Bronchial epithelial cell (primary cell): ENCODE results near the gene KPTN. TPM values are rescaled to one million over a fixed set of nuclear protein-coding genes. Genes with fewer than 3 reads are reported as not detected.

Experiments used
- DNase-seq: peaks from one replicate; pipeline ENCODE4 v3.0.0-alpha.2; 2010; ENCODE audit warnings: low read depth
- FAIRE-seq: peaks from 2 replicates; lab custom pipeline; 2011; peaks lifted over from hg19 to GRCh38; lab: Jason Lieb, UNC
- H3K27me3 ChIP-seq: 2 replicates; pipeline ENCODE4 v1.5.1; 2011; ENCODE audit warnings: low read length; ENCODE audit not compliant: control insufficient read depth, insufficient read depth
- H3K36me3 ChIP-seq: 2 replicates; pipeline ENCODE4 v1.5.1; 2011; ENCODE audit warnings: low read length; ENCODE audit not compliant: control insufficient read depth, insufficient read depth
- H3K4me3 ChIP-seq: 2 replicates; pipeline ENCODE4 v1.5.1; 2011; ENCODE audit warnings: mild to moderate bottlenecking, low read depth, low read length, control low read depth
- total RNA-seq: library from RNA; depleted of rRNA; stranded (reverse); fragments of >200 nt; gene quantifications from 2 replicates; pipeline ENCODE4 v1.2.1, GENCODE V29; 2014
- TF ChIP-seq, protein P1 (sequence below): IDR thresholded peaks from 2 replicates; pipeline ENCODE4 v1.5.1; 2011; ENCODE audit warnings: mild to moderate bottlenecking, moderate library complexity, low read length, control low read depth, inconsistent platforms; ENCODE audit not compliant: insufficient read depth, severe bottlenecking

KPTN gene
- total RNA-seq, 1 donor from 2014 or later: 2.1 TPM

DNA sequence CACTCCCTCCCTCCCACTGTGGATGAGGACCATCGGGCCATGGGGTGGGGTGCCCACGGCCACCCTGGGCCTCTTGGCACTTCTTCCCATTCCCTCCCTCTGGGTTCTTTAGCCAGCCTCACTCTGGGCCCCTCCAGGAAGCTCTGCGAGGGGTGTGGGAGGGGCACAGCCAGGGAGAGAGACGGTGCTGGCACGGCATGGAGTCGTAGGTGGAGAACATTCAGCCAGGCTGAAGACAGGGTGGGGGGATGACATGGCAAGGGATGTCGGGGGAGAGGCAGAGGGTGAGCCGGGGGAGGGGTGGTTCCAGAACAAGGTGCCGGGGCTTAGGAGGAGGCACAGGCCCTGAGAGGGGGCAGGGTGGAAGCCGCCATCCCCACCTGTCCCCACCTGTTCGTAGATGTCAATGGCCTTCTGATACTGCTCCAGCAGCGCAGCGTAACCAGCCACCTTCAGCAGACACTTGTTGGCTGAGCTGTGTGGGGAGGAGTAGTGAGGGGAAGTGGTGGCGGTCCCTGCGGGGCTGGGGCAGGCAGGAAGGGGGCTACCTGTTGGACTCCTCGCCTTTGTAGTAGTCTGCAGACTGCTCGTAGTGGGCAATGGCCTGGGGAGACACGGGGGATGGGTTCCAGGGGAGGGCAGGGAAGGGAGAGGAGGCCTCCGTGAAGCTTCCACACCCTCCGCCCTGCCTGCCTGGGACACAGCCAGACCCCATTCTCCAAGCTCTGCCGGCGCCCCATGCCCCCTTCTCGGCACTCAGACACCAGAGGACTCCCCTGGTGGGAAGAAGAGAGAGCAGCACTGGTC, 8.8 kb upstream of the KPTN start:
- TF ChIP-seq, protein P1, sequence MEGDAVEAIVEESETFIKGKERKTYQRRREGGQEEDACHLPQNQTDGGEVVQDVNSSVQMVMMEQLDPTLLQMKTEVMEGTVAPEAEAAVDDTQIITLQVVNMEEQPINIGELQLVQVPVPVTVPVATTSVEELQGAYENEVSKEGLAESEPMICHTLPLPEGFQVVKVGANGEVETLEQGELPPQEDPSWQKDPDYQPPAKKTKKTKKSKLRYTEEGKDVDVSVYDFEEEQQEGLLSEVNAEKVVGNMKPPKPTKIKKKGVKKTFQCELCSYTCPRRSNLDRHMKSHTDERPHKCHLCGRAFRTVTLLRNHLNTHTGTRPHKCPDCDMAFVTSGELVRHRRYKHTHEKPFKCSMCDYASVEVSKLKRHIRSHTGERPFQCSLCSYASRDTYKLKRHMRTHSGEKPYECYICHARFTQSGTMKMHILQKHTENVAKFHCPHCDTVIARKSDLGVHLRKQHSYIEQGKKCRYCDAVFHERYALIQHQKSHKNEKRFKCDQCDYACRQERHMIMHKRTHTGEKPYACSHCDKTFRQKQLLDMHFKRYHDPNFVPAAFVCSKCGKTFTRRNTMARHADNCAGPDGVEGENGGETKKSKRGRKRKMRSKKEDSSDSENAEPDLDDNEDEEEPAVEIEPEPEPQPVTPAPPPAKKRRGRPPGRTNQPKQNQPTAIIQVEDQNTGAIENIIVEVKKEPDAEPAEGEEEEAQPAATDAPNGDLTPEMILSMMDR: no peak
- Histone ChIP-seq H3K27me3 (no peaks in the 10 kb centered on the region), H3K36me3 (peaks cover 28% of the 10 kb centered on the region), H3K4me3 (no peak overlapping the region)
- DNase-seq (no peak), FAIRE-seq (no peak)

DNA sequence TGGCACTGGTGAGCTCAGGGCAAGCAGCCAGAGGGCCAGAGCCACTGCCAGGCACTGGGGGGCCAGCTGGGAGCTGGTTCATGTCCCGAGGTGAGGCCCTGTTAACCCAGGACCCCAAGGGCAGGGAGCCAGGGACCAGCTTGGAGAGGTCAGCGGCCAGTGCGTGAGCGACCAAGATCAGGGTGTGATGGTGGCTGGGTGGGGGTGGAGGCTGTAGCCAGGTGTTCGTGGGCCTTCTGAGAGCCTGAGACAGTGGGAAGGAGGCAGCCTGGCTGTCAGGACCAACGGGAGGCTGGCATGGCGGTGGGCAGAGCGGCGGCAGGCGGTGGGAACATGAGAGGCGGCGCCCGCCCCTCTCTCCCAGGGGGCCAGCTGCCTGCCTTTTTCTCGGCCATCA, 8.1 kb upstream of the KPTN start:
- Histone ChIP-seq H3K27me3 (no peaks in the 10 kb centered on the region), H3K36me3 (peaks cover 24% of the 10 kb centered on the region), H3K4me3 (no peak overlapping the region)
- FAIRE-seq (no peak), DNase-seq (no peak)
- TF ChIP-seq, protein P1: no peak

DNA sequence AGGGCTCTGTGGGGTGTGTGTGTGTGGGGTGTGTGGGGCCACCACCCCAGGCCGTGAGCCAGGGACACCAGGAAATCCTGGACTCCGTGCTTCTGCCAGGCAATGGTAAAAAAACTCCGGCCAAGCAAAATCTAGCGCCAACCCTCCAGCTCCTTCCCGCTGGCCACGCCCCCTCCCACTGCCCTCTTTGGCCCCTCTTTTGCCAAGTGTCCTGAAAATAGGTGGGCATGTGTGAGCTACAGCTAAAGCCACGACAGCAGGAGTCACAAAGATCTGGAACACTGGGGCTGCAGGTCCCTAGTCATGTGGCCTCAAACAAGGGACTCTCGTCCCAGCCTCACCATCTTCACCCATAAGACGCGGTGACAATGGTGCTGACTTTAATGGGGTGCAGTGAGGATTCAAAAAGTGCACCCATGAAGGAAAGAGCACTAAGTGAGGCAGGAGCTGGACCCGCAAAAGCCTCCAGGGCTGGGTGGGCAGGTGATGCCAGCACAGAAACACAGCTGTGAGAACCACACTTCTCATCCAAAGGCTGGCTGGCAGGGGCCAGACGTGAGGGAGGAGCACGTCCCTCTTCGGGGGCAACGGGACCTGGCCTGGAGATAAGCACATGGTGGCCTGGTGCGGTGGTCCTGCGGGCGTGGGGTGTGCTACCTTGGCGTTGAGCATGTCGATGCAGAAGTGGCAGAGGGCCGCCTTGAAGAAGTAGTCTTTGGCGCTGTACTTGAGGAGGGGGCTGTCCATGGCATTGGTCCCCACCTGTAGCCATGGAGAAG, 7.5 kb upstream of the KPTN start:
- DNase-seq (no peak), FAIRE-seq (no peak)
- Histone ChIP-seq H3K27me3 (no peaks in the 10 kb centered on the region), H3K4me3 (no peak overlapping the region), H3K36me3 (peaks cover 22% of the 10 kb centered on the region)
- TF ChIP-seq, protein P1: no peak

DNA sequence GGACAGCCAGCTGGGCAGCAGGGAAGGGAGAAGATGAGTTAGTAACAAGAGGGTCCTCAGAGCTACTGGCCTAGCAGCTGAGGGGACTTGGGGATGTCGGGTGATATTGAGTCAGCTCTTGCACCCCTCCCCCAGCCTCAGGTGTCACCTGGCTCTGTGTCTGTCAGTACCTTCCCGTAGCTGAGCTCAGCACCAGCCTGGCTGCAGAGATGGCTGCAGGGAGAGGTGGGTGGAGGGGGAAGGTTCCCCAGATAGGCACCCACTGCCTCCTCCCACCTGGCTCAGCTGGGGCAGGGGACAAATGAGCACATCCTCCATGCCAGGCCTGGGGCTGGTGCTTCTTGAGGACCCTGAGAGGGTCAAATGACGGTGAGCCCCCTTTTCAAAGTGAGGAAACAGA, 6.8 kb upstream of the KPTN start:
- H3K4me3 ChIP-seq: no peak overlapping the region
- DNase-seq (no peak), FAIRE-seq (no peak)
- H3K27me3 ChIP-seq: no peaks in the 10 kb centered on the region
- TF ChIP-seq, protein P1: no peak
- H3K36me3 ChIP-seq: peaks cover 18% of the 10 kb centered on the region

DNA sequence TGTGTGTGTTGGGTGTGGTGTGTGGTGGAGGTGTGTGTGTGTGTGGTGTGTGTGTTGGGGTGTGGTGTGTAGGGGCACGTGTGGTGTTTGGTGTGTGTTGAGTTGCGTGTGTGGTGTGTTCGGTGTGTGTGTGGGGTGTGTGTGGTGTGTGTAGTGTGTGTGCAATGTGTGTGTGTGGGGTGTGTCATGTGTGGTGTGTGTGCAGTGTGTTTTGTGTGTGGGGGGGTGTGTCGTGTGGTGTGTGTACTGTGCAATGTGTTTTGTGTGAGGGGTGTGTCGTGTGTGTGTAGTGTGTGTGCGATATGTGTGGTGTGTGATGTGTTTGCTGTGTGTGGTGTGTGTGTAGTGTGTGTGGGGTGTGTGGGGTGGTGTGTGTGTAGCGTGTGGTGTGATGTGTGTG, 6.0 kb upstream of the KPTN start:
- Histone ChIP-seq H3K36me3 (peaks cover 17% of the 10 kb centered on the region), H3K27me3 (no peaks in the 10 kb centered on the region), H3K4me3 (no peak overlapping the region)
- TF ChIP-seq, protein P1: no peak
- peak; percentile 99 for FAIRE-seq
- DNase-seq: no peak
